Activated naive CD4-positive, alpha-beta T cell treated with anti-CD3 and anti-CD28 coated beads for 36 hours (primary cell): ENCODE measurements around the gene SLC35B3. TPM values are rescaled to one million over a fixed set of nuclear protein-coding genes. Genes with fewer than 3 reads are reported as not detected.
"Not testable (repeated sequence)": the region's sequence is repeated elsewhere in the genome, so short reads cannot be mapped to it uniquely, and the experiment has no call there.

Experiments
- CTCF ChIA-PET: fragments of 350-600 bp; sonication (Branson Sonifier 250); formaldehyde crosslinking; loops from one replicate; lab custom pipeline; 2021; ENCODE audit warnings: antibody characterized with exemption; lab: Charles Lee
- DNase-seq: peaks from one replicate; pipeline ENCODE4 v3.0.0-alpha.2; 2020
- H3K27ac Mint-ChIP-seq: one replicate; pipeline ENCODE4 v1.8.0; 2021; ENCODE audit warnings: mild to moderate bottlenecking, mixed read lengths
- H3K27me3 Mint-ChIP-seq: one replicate; pipeline ENCODE4 v1.8.0; 2021; ENCODE audit warnings: low read depth, mixed read lengths
- H3K36me3 Mint-ChIP-seq: one replicate; pipeline ENCODE4 v1.8.0; 2021; ENCODE audit warnings: low read depth, mixed read lengths
- H3K4me1 Mint-ChIP-seq: one replicate; pipeline ENCODE4 v1.8.0; 2021; ENCODE audit warnings: low read depth, mixed read lengths
- H3K4me3 Mint-ChIP-seq: one replicate; pipeline ENCODE4 v1.8.0; 2021; ENCODE audit warnings: mild to moderate bottlenecking, moderate library complexity, mixed read lengths
- H3K9me3 Mint-ChIP-seq: one replicate; pipeline ENCODE4 v1.8.0; 2021; ENCODE audit warnings: mixed read lengths
- intact Hi-C: fragments of 100-400 bp; cut with micrococcal nuclease; formaldehyde crosslinking; loops from one replicate; pipeline ENCODE4 v1.15.1; 2023
- total RNA-seq, 2 experiments: library from RNA; stranded (reverse); gene quantifications; one replicate each; pipeline ENCODE4 v1.2.3, GENCODE V29; 2021

Gene SLC35B3
- total RNA-seq, 2 experiments from 2014 or later, result 7.7 to 8.0 TPM

- CTCF ChIA-PET, H3K4me1 Mint-ChIP-seq, intact Hi-C loops, H3K4me3 Mint-ChIP-seq, H3K27ac Mint-ChIP-seq, H3K9me3 Mint-ChIP-seq, H3K27me3 Mint-ChIP-seq: not testable (repeated sequence)
- H3K36me3 Mint-ChIP-seq, result peaks cover 29% of the 10 kb centered on the region
- peak; percentile 8 for DNase-seq
Measured at GRCh38 chr6:8405946-8406345, 29.4 kb downstream of the SLC35B3 start.

- peaks cover 2% of the 10 kb centered on the region for H3K9me3 Mint-ChIP-seq
- no peak overlapping the region for H3K27ac Mint-ChIP-seq
- no peaks in the 10 kb centered on the region for H3K27me3 Mint-ChIP-seq
- CTCF ChIA-PET, result interaction anchor here (0.6 to 0.9 kb wide), 2 partner anchors 18 to 199 kb away, joined by 3 read pairs; no protein-coding TSS in a partner anchor
- no peak overlapping the region for H3K4me3 Mint-ChIP-seq
- H3K4me1 Mint-ChIP-seq, result no peaks in the 10 kb centered on the region
- peaks cover 9% of the 10 kb centered on the region for H3K36me3 Mint-ChIP-seq
- intact Hi-C loops, result no loop called here
- DNase-seq, result no peak
Measured at GRCh38 chr6:8402546-8402945, 32.8 kb downstream of the SLC35B3 start.

GRCh38 chr6:8400663-8401062 lies 34.7 kb downstream of the SLC35B3 start:
- H3K27me3 Mint-ChIP-seq, result no peaks in the 10 kb centered on the region
- no peaks in the 10 kb centered on the region for H3K4me1 Mint-ChIP-seq
- no peak overlapping the region for H3K4me3 Mint-ChIP-seq
- CTCF ChIA-PET, result no interaction called here
- no peak overlapping the region for H3K27ac Mint-ChIP-seq
- peaks cover 7% of the 10 kb centered on the region for H3K36me3 Mint-ChIP-seq
- DNase-seq, result no peak
- intact Hi-C loops, result no loop called here
- H3K9me3 Mint-ChIP-seq, result no peaks in the 10 kb centered on the region

- H3K27ac Mint-ChIP-seq, result peak overlapping the region; percentile 15
Measured at GRCh38 chr6:8392569-8392968, 42.8 kb downstream of the SLC35B3 start.

GRCh38 chr6:8391934-8392333 lies 43.4 kb downstream of the SLC35B3 start:
- intact Hi-C loops, result no loop called here

More at GRCh38 chr6:8392569-8392968, 42.8 kb downstream of the SLC35B3 start:
- Mint-ChIP-seq H3K9me3 (no peaks in the 10 kb centered on the region), H3K4me3 (no peak overlapping the region), H3K36me3 (no peaks in the 10 kb centered on the region), H3K4me1 (peaks cover 24% of the 10 kb centered on the region), H3K27me3 (no peaks in the 10 kb centered on the region)
- intact Hi-C loops, result no loop called here
- DNase-seq, result no peak
- CTCF ChIA-PET, result no interaction called here

GRCh38 chr6:8389036-8389818 lies 46.1 kb downstream of the SLC35B3 start:
- Mint-ChIP-seq H3K27ac (no peak overlapping the region), H3K9me3 (no peaks in the 10 kb centered on the region), H3K36me3 (no peaks in the 10 kb centered on the region), H3K27me3 (no peaks in the 10 kb centered on the region), H3K4me3 (no peak overlapping the region), H3K4me1 (peaks cover 24% of the 10 kb centered on the region)
- intact Hi-C loops, result loop anchor here (1.0 kb wide), 1 partner anchor 14 kb away; no protein-coding TSS in a partner anchor
- no peak for DNase-seq
- CTCF ChIA-PET, result no interaction called here

More at GRCh38 chr6:8391934-8392333, 43.4 kb downstream of the SLC35B3 start:
- CTCF ChIA-PET, result no interaction called here
- H3K27ac Mint-ChIP-seq, result no peak overlapping the region
- H3K4me1 Mint-ChIP-seq, result peaks cover 24% of the 10 kb centered on the region
- no peaks in the 10 kb centered on the region for H3K27me3 Mint-ChIP-seq
- no peaks in the 10 kb centered on the region for H3K36me3 Mint-ChIP-seq
- H3K9me3 Mint-ChIP-seq, result no peaks in the 10 kb centered on the region
- H3K4me3 Mint-ChIP-seq, result no peak overlapping the region
- DNase-seq, result no peak

- H3K4me1 Mint-ChIP-seq, result peaks cover 15% of the 10 kb centered on the region
- CTCF ChIA-PET, result no interaction called here
- H3K27me3 Mint-ChIP-seq, result no peaks in the 10 kb centered on the region
- no peaks in the 10 kb centered on the region for H3K9me3 Mint-ChIP-seq
- intact Hi-C loops, result no loop called here
- H3K4me3 Mint-ChIP-seq, result no peak overlapping the region
- no peak for DNase-seq
- H3K27ac Mint-ChIP-seq, result no peak overlapping the region
- H3K36me3 Mint-ChIP-seq, result no peaks in the 10 kb centered on the region
Measured at GRCh38 chr6:8387942-8388437, 47.4 kb downstream of the SLC35B3 start.

GRCh38 chr6:8383584-8383983 lies 51.8 kb downstream of the SLC35B3 start:
- CTCF ChIA-PET, result no interaction called here
- Mint-ChIP-seq H3K4me3 (no peak overlapping the region), H3K9me3 (no peaks in the 10 kb centered on the region), H3K36me3 (no peaks in the 10 kb centered on the region), H3K4me1 (no peaks in the 10 kb centered on the region), H3K27ac (no peak overlapping the region), H3K27me3 (peaks cover 7% of the 10 kb centered on the region)
- intact Hi-C loops, result no loop called here
- DNase-seq, result no peak

GRCh38 chr6:8382434-8382833 lies 52.9 kb downstream of the SLC35B3 start:
- no peak overlapping the region for H3K4me3 Mint-ChIP-seq
- no peaks in the 10 kb centered on the region for H3K9me3 Mint-ChIP-seq
- H3K27me3 Mint-ChIP-seq, result peaks cover 7% of the 10 kb centered on the region
- no peaks in the 10 kb centered on the region for H3K36me3 Mint-ChIP-seq
- DNase-seq, result no peak
- CTCF ChIA-PET, result no interaction called here
- intact Hi-C loops, result no loop called here
- no peaks in the 10 kb centered on the region for H3K4me1 Mint-ChIP-seq
- H3K27ac Mint-ChIP-seq, result no peak overlapping the region

GRCh38 chr6:8375916-8376315 lies 59.4 kb downstream of the SLC35B3 start:
- Mint-ChIP-seq H3K27ac (no peak overlapping the region), H3K27me3 (peaks cover 7% of the 10 kb centered on the region), H3K36me3 (no peaks in the 10 kb centered on the region), H3K4me3 (no peak overlapping the region), H3K4me1 (peaks cover 3% of the 10 kb centered on the region), H3K9me3 (no peaks in the 10 kb centered on the region)
- DNase-seq, result no peak
- intact Hi-C loops, result no loop called here
- CTCF ChIA-PET, result no interaction called here
